Retinal pigment epithelial cell (primary cell): ENCODE measurements around the gene HOXD11.
A peak's percentile ranks its signal among the peaks of the same experiment; 100 is the strongest.

Experiments
- DNase-seq: peaks from one replicate; pipeline ENCODE4 v3.0.0-alpha.2; 2010; ENCODE audit warnings: low read depth
- H3K4me3 ChIP-seq: 2 replicates; pipeline ENCODE4 v1.5.1; 2011; ENCODE audit warnings: mild to moderate bottlenecking, low read length, control low read depth, moderate library complexity
- TF ChIP-seq, protein P1 (sequence below): conservative IDR thresholded peaks from 2 replicates; pipeline ENCODE4 v1.5.1; 2011; ENCODE audit warnings: low read depth, low read length, control low read depth, inconsistent platforms

Gene HOXD11

DNA sequence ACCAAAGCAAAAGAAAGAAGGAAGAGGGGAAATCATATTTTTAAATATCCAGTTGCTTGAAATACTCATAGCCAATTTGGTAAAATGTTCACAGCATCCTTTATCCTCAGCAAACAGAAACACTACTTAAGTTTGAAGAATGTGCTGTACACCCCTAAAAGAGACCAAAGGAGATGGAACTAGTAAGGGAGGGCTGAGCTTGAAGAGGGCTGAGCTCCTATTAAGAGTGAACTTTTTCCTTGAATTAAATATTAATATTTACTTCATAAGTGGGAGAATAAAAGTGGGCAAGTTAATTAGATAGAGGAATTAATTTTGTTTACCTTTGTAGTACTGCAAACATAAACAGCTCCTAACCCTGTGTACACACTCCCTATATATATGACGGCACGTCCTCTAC, 30.3 kb upstream of the HOXD11 start:
- TF ChIP-seq, protein P1, sequence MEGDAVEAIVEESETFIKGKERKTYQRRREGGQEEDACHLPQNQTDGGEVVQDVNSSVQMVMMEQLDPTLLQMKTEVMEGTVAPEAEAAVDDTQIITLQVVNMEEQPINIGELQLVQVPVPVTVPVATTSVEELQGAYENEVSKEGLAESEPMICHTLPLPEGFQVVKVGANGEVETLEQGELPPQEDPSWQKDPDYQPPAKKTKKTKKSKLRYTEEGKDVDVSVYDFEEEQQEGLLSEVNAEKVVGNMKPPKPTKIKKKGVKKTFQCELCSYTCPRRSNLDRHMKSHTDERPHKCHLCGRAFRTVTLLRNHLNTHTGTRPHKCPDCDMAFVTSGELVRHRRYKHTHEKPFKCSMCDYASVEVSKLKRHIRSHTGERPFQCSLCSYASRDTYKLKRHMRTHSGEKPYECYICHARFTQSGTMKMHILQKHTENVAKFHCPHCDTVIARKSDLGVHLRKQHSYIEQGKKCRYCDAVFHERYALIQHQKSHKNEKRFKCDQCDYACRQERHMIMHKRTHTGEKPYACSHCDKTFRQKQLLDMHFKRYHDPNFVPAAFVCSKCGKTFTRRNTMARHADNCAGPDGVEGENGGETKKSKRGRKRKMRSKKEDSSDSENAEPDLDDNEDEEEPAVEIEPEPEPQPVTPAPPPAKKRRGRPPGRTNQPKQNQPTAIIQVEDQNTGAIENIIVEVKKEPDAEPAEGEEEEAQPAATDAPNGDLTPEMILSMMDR = no peak
- no peak for DNase-seq
- no peak overlapping the region for H3K4me3 ChIP-seq

DNA sequence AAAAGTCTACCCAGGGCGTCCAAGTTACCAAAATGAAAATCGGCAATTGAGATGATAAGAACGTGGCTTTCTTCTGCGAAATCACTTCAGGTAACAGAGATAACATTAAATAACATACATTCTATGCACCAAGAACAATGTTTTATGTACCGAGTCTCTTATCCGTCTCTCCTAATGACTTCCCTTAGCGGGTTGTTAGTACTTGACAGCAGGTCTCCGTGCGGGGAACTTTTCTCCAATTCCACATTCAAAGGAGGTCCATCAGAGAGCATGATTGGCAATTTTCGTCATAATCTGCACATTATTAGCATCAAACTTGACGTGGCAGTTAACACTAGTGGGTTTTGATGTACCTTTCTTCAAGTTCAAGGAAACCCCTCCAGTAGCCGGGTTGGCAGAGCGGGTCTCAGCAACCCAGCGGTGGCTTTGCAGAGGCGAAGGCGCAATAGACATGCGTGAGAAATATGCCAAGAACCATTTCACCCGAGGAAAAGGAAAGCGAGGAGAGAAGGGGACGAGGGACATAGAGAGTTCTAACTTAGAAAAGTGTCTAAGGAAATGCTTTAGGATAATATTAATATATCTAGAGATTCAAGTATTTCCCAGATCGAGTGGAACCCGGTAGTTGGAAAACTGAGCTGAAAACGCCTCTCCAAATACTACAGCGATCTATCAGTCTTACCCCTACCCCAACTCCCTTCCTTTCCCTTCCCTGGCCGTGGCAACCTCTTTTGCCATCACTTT, 28.4 kb upstream of the HOXD11 start:
- no peak overlapping the region for H3K4me3 ChIP-seq
- DNase-seq = no peak
- TF ChIP-seq, protein P1 = no peak

DNA sequence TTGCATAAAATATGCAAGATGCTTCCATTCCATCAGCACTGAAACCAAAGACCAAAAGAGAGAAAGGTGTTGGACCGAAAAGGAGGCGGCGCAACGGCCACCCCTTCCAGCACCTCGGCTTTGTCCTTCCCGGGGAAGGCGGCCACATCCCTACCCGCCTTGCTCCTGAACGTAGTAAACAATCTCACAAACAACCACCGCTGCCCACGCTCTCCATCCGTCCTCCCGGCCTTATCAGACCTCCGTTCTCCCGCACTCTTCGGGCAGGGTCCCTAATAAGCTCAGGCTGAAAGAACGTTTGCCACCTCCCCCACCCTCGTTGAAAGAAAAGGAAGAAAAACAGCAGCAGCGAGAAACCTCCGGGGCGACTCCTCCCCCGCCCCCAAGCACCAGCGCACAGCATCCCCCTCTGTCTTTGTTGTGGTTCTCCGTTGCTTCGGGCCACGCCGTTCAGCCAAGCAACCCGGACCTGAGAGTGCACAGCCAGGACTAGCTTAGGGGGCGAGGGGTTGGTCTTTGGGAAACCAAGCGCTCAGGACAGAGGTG, 27.7 kb upstream of the HOXD11 start:
- H3K4me3 ChIP-seq = no peak overlapping the region
- TF ChIP-seq, protein P1 = no peak
- no peak for DNase-seq

DNA sequence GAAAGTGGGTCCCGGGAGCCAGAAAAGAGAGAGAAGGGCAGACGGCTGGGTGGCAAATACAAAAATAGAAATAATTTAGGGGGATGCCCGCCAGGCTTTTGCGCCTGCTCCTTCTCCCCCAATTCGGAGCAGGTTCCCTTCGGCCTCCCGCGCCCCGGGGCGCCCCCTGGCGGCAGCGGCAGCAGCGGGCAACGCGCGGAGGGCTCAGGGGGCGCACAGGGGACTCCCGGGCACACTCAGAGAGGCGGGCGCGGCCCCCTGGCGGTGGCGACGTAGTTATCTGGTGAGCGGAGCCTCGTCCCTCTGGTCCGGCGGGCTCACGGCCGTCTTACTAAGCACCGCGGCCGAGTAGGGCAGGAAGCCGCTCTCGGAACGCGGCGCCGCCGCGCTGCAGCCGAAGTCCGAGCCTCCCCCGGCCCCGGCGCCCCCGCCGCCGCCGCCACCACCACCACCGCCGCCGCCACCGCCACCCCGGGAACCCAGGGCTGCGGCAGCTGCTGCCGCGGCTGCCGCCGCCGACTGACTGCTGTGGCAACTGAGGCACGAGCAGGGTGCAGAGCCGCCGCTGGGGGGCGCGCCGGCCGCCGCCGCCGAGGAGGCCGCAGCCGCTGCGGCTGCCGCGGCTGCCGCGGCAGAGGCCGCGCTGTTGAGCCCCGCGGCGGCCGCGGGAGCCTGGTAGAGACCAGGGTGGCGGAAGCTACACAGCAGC, 27.1 kb upstream of the HOXD11 start:
- no peak for DNase-seq
- TF ChIP-seq, protein P1 = peak; percentile 74
- H3K4me3 ChIP-seq = no peak overlapping the region

DNA sequence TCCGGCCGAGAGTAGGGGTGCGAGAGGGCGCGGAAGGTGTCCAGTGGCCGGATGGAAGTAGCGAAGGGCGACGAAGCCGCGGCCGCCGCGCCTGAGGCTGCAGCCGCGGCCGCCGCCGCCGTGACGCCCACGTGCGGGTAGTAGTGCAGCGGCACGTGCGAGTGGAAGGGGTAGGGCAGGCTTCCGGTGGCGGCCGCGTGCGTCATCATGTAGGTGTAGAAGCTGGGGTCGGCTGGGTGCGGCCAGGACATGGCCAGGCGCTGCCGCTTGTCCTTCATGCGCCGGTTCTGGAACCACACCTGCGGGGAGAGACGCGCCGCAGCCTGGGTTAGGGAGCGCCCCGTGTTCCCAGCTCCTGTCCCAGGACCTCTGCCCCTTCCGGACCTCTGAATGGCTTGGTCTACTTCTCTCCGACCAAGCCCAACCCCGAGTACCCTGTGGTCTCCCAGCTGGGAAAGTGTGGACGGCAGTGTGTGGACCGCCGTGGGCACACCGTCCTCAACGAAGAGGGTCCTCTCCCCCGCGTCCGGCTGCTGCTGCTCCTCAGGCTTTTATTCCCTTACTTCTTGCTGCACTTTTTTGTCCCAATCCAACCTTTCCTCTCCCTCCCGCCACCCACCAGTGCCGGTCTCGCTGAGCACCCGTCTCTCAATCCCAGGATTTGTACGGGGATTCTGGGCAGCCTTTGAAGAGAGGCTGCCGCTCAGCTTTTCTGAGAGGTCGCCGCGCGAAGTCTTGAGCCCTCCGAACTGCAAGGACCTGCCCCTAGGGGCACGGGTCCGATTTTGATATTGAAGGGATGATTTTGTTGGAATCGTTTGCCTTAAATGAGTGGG, 26.3 kb upstream of the HOXD11 start:
- DNase-seq = no peak

DNA sequence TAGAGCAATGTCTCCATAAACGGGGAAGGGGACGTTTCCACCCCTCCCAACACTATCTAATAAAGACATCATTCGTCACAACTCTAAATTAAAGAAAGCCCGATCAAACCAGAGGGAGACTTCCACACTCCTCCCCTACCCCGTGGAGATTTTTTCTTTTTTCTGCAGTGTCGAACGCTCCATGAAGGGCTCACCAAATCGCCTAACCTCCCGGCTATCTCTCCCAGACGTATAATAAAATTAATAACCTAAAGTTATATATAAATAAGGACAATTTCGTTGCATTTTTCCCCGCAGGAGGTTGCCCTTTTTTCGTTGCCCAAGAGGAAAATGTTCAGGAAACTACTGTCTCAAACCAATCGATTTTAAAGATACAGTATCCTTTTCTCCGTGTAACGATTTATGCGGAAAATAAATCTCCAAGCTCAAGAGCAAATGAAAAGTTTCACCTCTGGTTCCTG, 25.7 kb upstream of the HOXD11 start:
- H3K4me3 ChIP-seq = no peak overlapping the region
- TF ChIP-seq, protein P1 = no peak
- no peak for DNase-seq

More for the DNA sequence above, 26.3 kb upstream of the HOXD11 start:
- TF ChIP-seq, protein P1 = no peak
- H3K4me3 ChIP-seq = no peak overlapping the region
